Measurements from ENCODE around the gene IL17C.

GRCh38 chr16:88630941-88631340 lies 7.4 kb upstream of the IL17C start:
- no peak for TF ChIP-seq POLR2A (IDR thresholded peaks at IDR 0.05; ENCODE audit: low read length)
- TF ChIP-seq GATA1 (IDR thresholded peaks at IDR 0.05; ENCODE audit: low read depth, low read length): no peak
